Mesenchymal stem cell (in vitro differentiated cells and primary cell): Measurements from ENCODE around the gene PGAM1.

ENCODE experiments used
- DNase-seq: peaks from one replicate; pipeline ENCODE4 v3.0.0-alpha.2; 2013
- H2AFZ ChIP-seq: one replicate; pipeline ENCODE4 v1.6.1; 2013; ENCODE audit warnings: low read depth, mild to moderate bottlenecking, control low read depth, inconsistent platforms, low read length, moderate library complexity
- H2AK5ac ChIP-seq: 2 replicates; pipeline ENCODE4 v1.6.1; 2013; ENCODE audit warnings: low read length, moderate library complexity, mild to moderate bottlenecking, inconsistent platforms; ENCODE audit not compliant: severe bottlenecking
- H2BK120ac ChIP-seq: one replicate; pipeline ENCODE4 v1.6.1; 2013; ENCODE audit warnings: low read depth, mild to moderate bottlenecking, inconsistent platforms, low read length, moderate library complexity
- H2BK12ac ChIP-seq, 2 experiments: one replicate each; pipeline ENCODE4 v1.6.1; 2013; ENCODE audit warnings: inconsistent platforms in 2 of 2, low read length in 2 of 2, mild to moderate bottlenecking in 2 of 2, moderate library complexity in 2 of 2, control low read depth in 1 of 2
- H2BK15ac ChIP-seq: one replicate; pipeline ENCODE4 v1.6.1; 2013; ENCODE audit warnings: mild to moderate bottlenecking, low read depth, inconsistent platforms; ENCODE audit not compliant: poor library complexity, severe bottlenecking
- H2BK5ac ChIP-seq: 2 replicates; pipeline ENCODE4 v1.6.1; 2013; ENCODE audit warnings: low read depth, mild to moderate bottlenecking, low read length, control low read depth, inconsistent platforms; ENCODE audit not compliant: poor library complexity, severe bottlenecking
- H3K14ac ChIP-seq, 2 experiments: one replicate each; pipeline ENCODE4 v1.6.1; 2013; ENCODE audit warnings: inconsistent platforms in 2 of 2, low read length in 2 of 2, control low read depth in 1 of 2, mild to moderate bottlenecking in 1 of 2, moderate library complexity in 1 of 2
- H3K18ac ChIP-seq, 2 experiments: one replicate each; pipeline ENCODE4 v1.6.1; 2013; ENCODE audit warnings: inconsistent platforms in 2 of 2, low read length in 2 of 2, control low read depth in 1 of 2, low read depth in 1 of 2, mild to moderate bottlenecking in 1 of 2
- H3K23ac ChIP-seq, 2 experiments: one replicate each; pipeline ENCODE4 v1.6.1; 2013; ENCODE audit warnings: inconsistent platforms in 2 of 2, low read length in 2 of 2, mild to moderate bottlenecking in 2 of 2, moderate library complexity in 2 of 2, control low read depth in 1 of 2
- H3K27ac ChIP-seq: 2 replicates; pipeline ENCODE4 v1.5.1; 2013; ENCODE audit warnings: mild to moderate bottlenecking, moderate library complexity, low read length, control low read depth, inconsistent platforms; ENCODE audit not compliant: poor library complexity, severe bottlenecking
- H3K27me3 ChIP-seq, 2 experiments: 2 replicates each; pipeline versions ENCODE4 v1.6.1 to v1.7.0; 2013; ENCODE audit warnings: low read length in 2 of 2, mild to moderate bottlenecking in 2 of 2, moderate library complexity in 2 of 2, control low read depth in 1 of 2, inconsistent platforms in 1 of 2; ENCODE audit not compliant: control insufficient read depth in 1 of 2, insufficient read depth in 1 of 2
- H3K36me3 ChIP-seq, 2 experiments: 2 replicates each; pipeline versions ENCODE4 v1.6.1 to v1.7.0; 2013; ENCODE audit warnings: low read length in 2 of 2, control low read depth in 1 of 2, inconsistent platforms in 1 of 2, low read depth in 1 of 2, mild to moderate bottlenecking in 1 of 2; ENCODE audit not compliant: insufficient read depth in 2 of 2, control insufficient read depth in 1 of 2
- H3K4ac ChIP-seq, 2 experiments: one replicate each; pipeline ENCODE4 v1.6.1; 2013; ENCODE audit warnings: inconsistent platforms in 2 of 2, low read length in 2 of 2, mild to moderate bottlenecking in 2 of 2, moderate library complexity in 2 of 2, control low read depth in 1 of 2, low read depth in 1 of 2
- H3K4me1 ChIP-seq: 2 replicates; pipeline ENCODE4 v1.6.1; 2013; ENCODE audit warnings: low read depth, low read length, control low read depth; ENCODE audit not compliant: control insufficient read depth, insufficient read depth
- H3K4me2 ChIP-seq: 2 replicates; pipeline ENCODE4 v1.6.1; 2013; ENCODE audit warnings: low read length, mild to moderate bottlenecking, inconsistent platforms; ENCODE audit not compliant: poor library complexity, severe bottlenecking
- H3K4me3 ChIP-seq, 2 experiments: 2 replicates each; pipeline versions ENCODE4 v1.5.1 to v1.7.0; 2013; ENCODE audit warnings: low read length in 2 of 2, mild to moderate bottlenecking in 2 of 2, control low read depth in 1 of 2, low read depth in 1 of 2; ENCODE audit not compliant: insufficient read depth in 1 of 2
- H3K79me1 ChIP-seq: replicated peaks from 2 replicates; pipeline ENCODE4 v1.6.1; 2013; ENCODE audit warnings: mild to moderate bottlenecking, control low read depth, low read length, inconsistent platforms; ENCODE audit not compliant: poor library complexity, severe bottlenecking
- H3K9ac ChIP-seq: 2 replicates; pipeline ENCODE4 v1.7.0; 2013; ENCODE audit warnings: mild to moderate bottlenecking, low read length, moderate library complexity
- H3K9me3 ChIP-seq: 2 replicates; pipeline ENCODE4 v1.7.0; 2013; ENCODE audit warnings: mild to moderate bottlenecking, low read length; ENCODE audit not compliant: control insufficient read depth
- H4K8ac ChIP-seq: one replicate; pipeline ENCODE4 v1.6.1; 2013; ENCODE audit warnings: inconsistent platforms, mild to moderate bottlenecking, low read length, moderate library complexity
- H4K91ac ChIP-seq: one replicate; pipeline ENCODE4 v1.6.1; 2013; ENCODE audit warnings: mild to moderate bottlenecking, low read length, inconsistent platforms
- WGBS: methylation state at CpG from one replicate; pipeline ENCODE4 v1.1.7; 2013; ENCODE audit warnings: mixed read lengths; 5-methylcytosine and 5-hydroxymethylcytosine counted together

PGAM1 gene

DNA sequence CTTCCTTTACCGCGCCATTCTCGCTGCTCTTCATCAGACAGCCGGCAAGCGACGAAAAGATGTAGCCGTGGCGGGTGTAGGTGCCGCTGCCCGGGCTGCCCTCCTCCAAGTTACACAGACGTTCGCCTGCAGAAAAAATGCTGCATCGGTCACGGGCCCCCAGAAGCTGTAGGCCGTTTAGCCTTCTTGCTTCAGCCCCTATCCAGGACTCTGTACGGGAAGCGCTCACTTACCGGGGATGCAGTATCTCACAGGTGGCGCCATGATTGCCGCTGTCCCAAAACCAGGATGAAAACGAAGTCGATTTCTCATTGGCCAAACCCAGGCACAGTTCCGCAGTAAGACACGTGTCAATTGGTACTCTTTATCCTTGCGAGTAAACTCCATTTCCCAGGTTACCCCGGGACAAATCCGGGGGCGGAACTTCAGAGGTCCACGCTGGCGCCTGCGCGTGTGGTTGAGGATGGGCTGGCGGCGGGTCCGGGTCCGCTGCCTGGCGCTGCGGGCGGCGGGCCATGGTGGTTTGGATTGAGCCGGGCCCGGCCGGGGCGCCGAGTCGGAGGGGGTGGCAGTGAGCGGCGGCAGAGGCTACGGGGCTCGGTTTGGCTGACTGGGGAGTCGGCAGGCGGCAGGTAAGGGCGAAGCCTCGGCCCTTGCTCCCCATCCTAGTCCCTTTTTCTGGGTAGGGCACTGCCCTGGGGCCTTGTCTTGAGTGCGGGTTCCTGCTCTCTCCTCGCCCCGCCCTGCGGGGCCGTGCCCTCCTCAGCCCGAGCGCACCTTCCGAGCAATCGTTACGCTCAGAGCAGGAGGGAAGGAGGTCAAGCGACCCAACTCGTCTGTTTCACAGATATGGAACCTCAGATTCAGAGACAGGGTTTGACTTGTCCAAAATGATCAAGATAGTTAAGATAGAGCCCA is 20.0 kb downstream of the PGAM1 start, which contains the start of the genes EXOSC1 and ZDHHC16:
Gene EXOSC1, minus strand, starts transcription at position 285 of the 918 bp plus-strand sequence. Its CDS starts 21 bp downstream, at position 264.
Gene ZDHHC16, plus strand, starts transcription at position 454 of the 918 bp plus-strand sequence. CDS start 5,501 bp downstream, outside the sequence.
- DNase-seq: peak; percentile 97
- H3K79me1 ChIP-seq: peaks cover 23% of the 10 kb centered on the region
- H3K4me3 ChIP-seq: peak within 1 kb of the TSS; percentile 90 to 96
- H3K4me1 ChIP-seq: peaks cover 9% of the 10 kb centered on the region
- H3K14ac ChIP-seq: peak within 1 kb of the TSS in 1 of 2 experiments; percentile 97
- peak within 1 kb of the TSS; percentile 91 for H3K9ac ChIP-seq
- peak within 1 kb of the TSS; percentile 64 for H3K27ac ChIP-seq
- peak within 1 kb of the TSS; percentile 69 for H3K4me2 ChIP-seq
- no peaks in the 10 kb centered on the region for H3K9me3 ChIP-seq
- under 1% methylated on average over 54 of the region's 66 CpGs for WGBS
- peak within 1 kb of the TSS; percentile 45 for H2AK5ac ChIP-seq
- H2BK120ac ChIP-seq: peak within 1 kb of the TSS; percentile 36
- peak within 1 kb of the TSS; percentile 84 for H2BK15ac ChIP-seq
- H2BK12ac ChIP-seq: peak within 1 kb of the TSS in 1 of 2 experiments; percentile 3
- H2AFZ ChIP-seq: peak within 1 kb of the TSS; percentile 95
- H3K36me3 ChIP-seq: peaks cover 14 to 34% of the 10 kb centered on the region in 2 experiments
- peak within 1 kb of the TSS in 1 of 2 experiments; percentile 98 for H3K23ac ChIP-seq
- peak within 1 kb of the TSS; percentile 77 for H4K8ac ChIP-seq
- no peak within 1 kb of the TSS for H2BK5ac ChIP-seq
- H4K91ac ChIP-seq: peak within 1 kb of the TSS; percentile 84
- no peaks in the 10 kb centered on the region for H3K27me3 ChIP-seq
- H3K4ac ChIP-seq: peak within 1 kb of the TSS in 1 of 2 experiments; percentile 95
- H3K18ac ChIP-seq: peak within 1 kb of the TSS; percentile 86 to 95

- H3K4me3 ChIP-seq: no peak overlapping the region
- no peak overlapping the region for H3K23ac ChIP-seq
- no peak overlapping the region for H2BK5ac ChIP-seq
- no peak overlapping the region for H3K4ac ChIP-seq
- no peak overlapping the region for H3K9ac ChIP-seq
- no peak overlapping the region for H3K27ac ChIP-seq
- DNase-seq: no peak
- H2BK12ac ChIP-seq: no peak overlapping the region
- no peak overlapping the region for H3K18ac ChIP-seq
- no peak overlapping the region for H2BK15ac ChIP-seq
- 100% methylated on average over 1 of the region's 2 CpGs for WGBS
- H2AK5ac ChIP-seq: no peak overlapping the region
- no peak overlapping the region for H2AFZ ChIP-seq
- H3K79me1 ChIP-seq: peaks cover 16% of the 10 kb centered on the region
- H3K9me3 ChIP-seq: no peaks in the 10 kb centered on the region
- no peak overlapping the region for H2BK120ac ChIP-seq
- H3K36me3 ChIP-seq: peaks cover 40 to 63% of the 10 kb centered on the region in 2 experiments
- H3K27me3 ChIP-seq: no peaks in the 10 kb centered on the region
- peaks cover 16% of the 10 kb centered on the region for H3K4me1 ChIP-seq
- no peak overlapping the region for H4K91ac ChIP-seq
- no peak overlapping the region for H4K8ac ChIP-seq
- H3K4me2 ChIP-seq: no peak overlapping the region
- no peak overlapping the region for H3K14ac ChIP-seq
Observed at GRCh38 chr10:97450828-97451227, 24.8 kb downstream of the PGAM1 start.

DNA sequence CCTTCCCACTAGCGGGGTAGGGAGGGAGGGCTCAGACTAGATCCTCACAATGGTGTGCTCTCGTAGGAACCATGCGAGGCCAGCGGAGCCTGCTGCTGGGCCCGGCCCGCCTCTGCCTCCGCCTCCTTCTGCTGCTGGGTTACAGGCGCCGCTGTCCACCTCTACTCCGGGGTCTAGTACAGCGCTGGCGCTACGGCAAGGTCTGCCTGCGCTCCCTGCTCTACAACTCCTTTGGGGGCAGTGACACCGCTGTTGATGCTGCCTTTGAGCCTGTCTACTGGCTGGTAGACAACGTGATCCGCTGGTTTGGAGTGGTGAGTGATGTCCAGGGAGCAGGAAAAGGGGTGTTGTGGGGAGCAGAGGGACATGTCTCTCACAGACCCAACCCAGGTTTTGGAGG is 25.6 kb downstream of the PGAM1 start:
- Histone ChIP-seq H3K36me3 (peaks cover 45 to 71% of the 10 kb centered on the region in 2 experiments), H3K79me1 (peaks cover 16% of the 10 kb centered on the region), H2BK12ac (no peak overlapping the region), H3K14ac (no peak overlapping the region), H3K4me2 (no peak overlapping the region), H2AFZ (no peak overlapping the region), H3K4ac (no peak overlapping the region), H3K9me3 (no peaks in the 10 kb centered on the region), H3K27ac (no peak overlapping the region), H3K4me3 (no peak overlapping the region), H3K18ac (no peak overlapping the region), H3K9ac (no peak overlapping the region), H3K4me1 (peaks cover 16% of the 10 kb centered on the region), H2BK15ac (no peak overlapping the region), H3K23ac (no peak overlapping the region), H4K8ac (no peak overlapping the region), H2AK5ac (no peak overlapping the region), H2BK120ac (no peak overlapping the region), H4K91ac (no peak overlapping the region), H2BK5ac (no peak overlapping the region), H3K27me3 (no peaks in the 10 kb centered on the region)
- WGBS: 95% methylated on average over 17 of the region's 17 CpGs
- no peak for DNase-seq

DNA sequence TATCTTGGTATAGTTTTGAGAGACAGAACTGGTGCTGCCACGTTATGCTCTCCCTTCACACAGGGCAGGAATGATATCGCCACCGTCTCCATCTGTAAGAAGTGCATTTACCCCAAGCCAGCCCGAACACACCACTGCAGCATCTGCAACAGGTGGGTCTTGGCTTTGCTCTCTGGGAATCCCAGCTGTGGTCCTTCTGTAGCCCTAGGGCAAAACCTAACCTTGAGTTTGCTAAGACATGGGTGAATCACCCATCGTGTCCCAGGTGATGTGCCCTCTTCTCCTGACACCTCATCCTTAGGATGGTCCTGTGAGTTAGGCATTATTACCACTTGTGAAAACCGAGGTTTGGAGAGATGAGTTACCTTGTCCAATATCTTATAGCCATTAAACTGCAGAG is 26.4 kb downstream of the PGAM1 start:
- no peak overlapping the region for H3K18ac ChIP-seq
- H2AFZ ChIP-seq: no peak overlapping the region
- no peak overlapping the region for H3K14ac ChIP-seq
- peaks cover 10% of the 10 kb centered on the region for H3K4me1 ChIP-seq
- WGBS: 96% methylated on average over 6 of the region's 6 CpGs
- no peak overlapping the region for H2BK15ac ChIP-seq
- H3K79me1 ChIP-seq: peaks cover 16% of the 10 kb centered on the region
- H2BK12ac ChIP-seq: no peak overlapping the region
- no peak overlapping the region for H3K4me2 ChIP-seq
- no peak overlapping the region for H3K4me3 ChIP-seq
- no peak overlapping the region for H2AK5ac ChIP-seq
- no peak overlapping the region for H3K4ac ChIP-seq
- no peak overlapping the region for H3K27ac ChIP-seq
- DNase-seq: no peak
- no peak overlapping the region for H3K23ac ChIP-seq
- no peak overlapping the region for H2BK5ac ChIP-seq
- H3K9ac ChIP-seq: no peak overlapping the region
- H3K9me3 ChIP-seq: no peaks in the 10 kb centered on the region
- H3K27me3 ChIP-seq: no peaks in the 10 kb centered on the region
- H4K8ac ChIP-seq: no peak overlapping the region
- H4K91ac ChIP-seq: no peak overlapping the region
- H3K36me3 ChIP-seq: peaks cover 52 to 78% of the 10 kb centered on the region in 2 experiments
- H2BK120ac ChIP-seq: no peak overlapping the region
